Stimulated activated CD4-positive, alpha-beta T cell treated with anti-CD3 and anti-CD28 coated beads, Interleukin-1b, Interleukin-23, amount 100 ng/mL, for 48 hours (primary cell): ENCODE measurements around the gene BDNF.
"Not testable (repeated sequence)": the region's sequence is repeated elsewhere in the genome, so short reads cannot be mapped to it uniquely, and the experiment has no call there.

Source experiments
- DNase-seq: peaks from one replicate; pipeline ENCODE4 v3.0.0-alpha.2; 2020

BDNF gene

GRCh38 chr11:27700351-27701301, at the start of gene BDNF:
Gene BDNF (minus strand): TSS chr11:27700455. CDS start chr11:27658564, 41,891 bp downstream.
- no peak for DNase-seq

GRCh38 chr11:27740362-27741013, 40.2 kb upstream of the BDNF start:
- DNase-seq = no peak

GRCh38 chr11:27735281-27735680, 35.0 kb upstream of the BDNF start:
- DNase-seq = no peak

- DNase-seq = not testable (repeated sequence)
Observed at GRCh38 chr11:27731803-27732202, 31.5 kb upstream of the BDNF start.

GRCh38 chr11:27726981-27727380, 26.7 kb upstream of the BDNF start:
- no peak for DNase-seq

- no peak for DNase-seq
Observed at GRCh38 chr11:27723687-27724086, 23.4 kb upstream of the BDNF start.

GRCh38 chr11:27722953-27723344, 22.7 kb upstream of the BDNF start:
- no peak for DNase-seq

- DNase-seq = no peak
Observed at GRCh38 chr11:27722117-27722952, 22.1 kb upstream of the BDNF start.

GRCh38 chr11:27721264-27722116, 21.2 kb upstream of the BDNF start:
- no peak for DNase-seq

- no peak for DNase-seq
Observed at GRCh38 chr11:27720277-27720830, 20.1 kb upstream of the BDNF start.

- no peak for DNase-seq
Observed at GRCh38 chr11:27719546-27719925, 19.3 kb upstream of the BDNF start.

GRCh38 chr11:27718863-27719545, 18.7 kb upstream of the BDNF start:
- DNase-seq = no peak

- no peak for DNase-seq
Observed at GRCh38 chr11:27718346-27718862, 18.1 kb upstream of the BDNF start.

GRCh38 chr11:27717801-27718229, 17.6 kb upstream of the BDNF start:
- DNase-seq = no peak

GRCh38 chr11:27717377-27717776, 17.1 kb upstream of the BDNF start:
- no peak for DNase-seq

GRCh38 chr11:27716835-27717234, 16.6 kb upstream of the BDNF start:
- DNase-seq = no peak

- no peak for DNase-seq
Observed at GRCh38 chr11:27716216-27716615, 16.0 kb upstream of the BDNF start.

GRCh38 chr11:27711725-27712124, 11.5 kb upstream of the BDNF start:
- DNase-seq = no peak

GRCh38 chr11:27710536-27710935, 10.3 kb upstream of the BDNF start:
- no peak for DNase-seq

- no peak for DNase-seq
Observed at GRCh38 chr11:27707676-27708075, 7.4 kb upstream of the BDNF start.
